TTC549 (cell line): ENCODE data around the gene ZNF423.
"Not testable (repeated sequence)": the region's sequence is repeated elsewhere in the genome, so short reads cannot be mapped to it uniquely, and the experiment has no call there.

Source experiments
- FAIRE-seq: peaks from 2 replicates; lab custom pipeline; 2012; peaks lifted over from hg19 to GRCh38; lab: Jason Lieb, UNC

Gene ZNF423

DNA sequence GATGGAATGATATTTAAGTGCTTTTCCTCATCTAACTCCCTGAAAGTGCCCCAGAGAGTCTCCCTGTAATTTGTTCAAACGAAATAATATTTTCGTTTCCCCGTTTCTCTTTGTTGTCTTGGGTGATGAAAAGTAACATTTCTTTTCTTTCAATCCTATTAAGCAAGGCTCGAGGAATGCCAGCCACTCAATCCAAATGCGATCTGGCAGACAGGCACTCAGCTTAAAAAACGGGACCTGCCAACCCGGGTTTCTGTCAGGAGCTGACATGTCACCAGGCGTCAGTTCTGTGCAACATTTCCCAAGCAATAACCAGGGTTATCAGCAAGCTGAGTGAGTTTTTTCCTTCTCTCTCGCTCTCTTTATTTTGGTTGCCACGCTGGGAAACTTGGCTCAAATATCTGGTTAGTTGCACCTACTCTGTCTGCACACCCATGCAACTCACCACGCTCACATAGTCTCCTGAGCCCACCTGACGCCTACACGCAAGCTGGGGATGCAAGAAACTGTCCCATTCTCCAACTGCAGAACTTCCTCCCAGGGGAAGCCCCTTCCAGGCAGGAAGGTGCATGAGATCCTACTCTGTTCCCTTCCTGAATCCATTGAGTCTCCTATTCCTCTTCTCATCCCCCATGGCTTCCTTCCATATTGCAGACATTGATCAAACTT lies 274.1 kb downstream of the ZNF423 start:
- FAIRE-seq = no peak

GRCh38 chr16:49580751-49581303 lies 275.1 kb downstream of the ZNF423 start:
- FAIRE-seq = no peak

DNA sequence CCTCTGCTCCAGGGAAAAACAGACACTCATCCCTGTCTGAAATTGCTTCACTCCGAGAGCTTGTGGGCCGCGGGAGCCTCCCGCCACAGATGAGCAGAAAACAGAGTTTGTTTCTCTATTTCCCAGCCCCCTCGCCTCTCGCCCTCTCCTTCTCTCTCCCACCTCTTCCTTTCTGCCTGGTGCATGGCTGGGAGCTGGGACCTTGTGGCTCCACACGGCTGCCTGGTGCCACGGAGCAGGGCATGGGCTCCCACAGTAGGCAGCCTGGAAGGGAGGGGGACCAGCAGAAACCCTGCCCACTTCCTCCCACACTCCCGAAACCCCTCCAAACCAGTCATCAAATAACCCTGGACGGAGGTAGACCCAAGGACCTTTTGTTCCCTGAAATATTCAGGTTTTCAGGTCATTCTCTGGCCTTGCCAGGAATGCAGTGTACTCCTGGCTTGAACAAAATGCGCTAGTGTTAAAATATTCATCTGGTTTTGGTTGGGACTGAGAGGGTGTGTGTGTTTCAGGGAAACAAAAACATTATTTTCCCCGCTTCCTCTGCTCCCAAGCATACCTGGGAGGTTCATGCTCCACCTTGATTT lies 277.4 kb downstream of the ZNF423 start:
- FAIRE-seq = no peak

- no peak for FAIRE-seq
Measured at GRCh38 chr16:49578018-49578417, 277.9 kb downstream of the ZNF423 start.

- no peak for FAIRE-seq
Measured at GRCh38 chr16:49576941-49577340, 279.0 kb downstream of the ZNF423 start.

GRCh38 chr16:49576173-49576494 lies 279.8 kb downstream of the ZNF423 start:
- FAIRE-seq = no peak

GRCh38 chr16:49575346-49576172 lies 280.4 kb downstream of the ZNF423 start:
- FAIRE-seq = no peak

- FAIRE-seq = no peak
Measured at GRCh38 chr16:49574826-49575225, 281.1 kb downstream of the ZNF423 start.

- no peak for FAIRE-seq
Measured at GRCh38 chr16:49567950-49568349, 288.0 kb downstream of the ZNF423 start.

- no peak for FAIRE-seq
Measured at GRCh38 chr16:49566432-49566831, 289.5 kb downstream of the ZNF423 start.

DNA sequence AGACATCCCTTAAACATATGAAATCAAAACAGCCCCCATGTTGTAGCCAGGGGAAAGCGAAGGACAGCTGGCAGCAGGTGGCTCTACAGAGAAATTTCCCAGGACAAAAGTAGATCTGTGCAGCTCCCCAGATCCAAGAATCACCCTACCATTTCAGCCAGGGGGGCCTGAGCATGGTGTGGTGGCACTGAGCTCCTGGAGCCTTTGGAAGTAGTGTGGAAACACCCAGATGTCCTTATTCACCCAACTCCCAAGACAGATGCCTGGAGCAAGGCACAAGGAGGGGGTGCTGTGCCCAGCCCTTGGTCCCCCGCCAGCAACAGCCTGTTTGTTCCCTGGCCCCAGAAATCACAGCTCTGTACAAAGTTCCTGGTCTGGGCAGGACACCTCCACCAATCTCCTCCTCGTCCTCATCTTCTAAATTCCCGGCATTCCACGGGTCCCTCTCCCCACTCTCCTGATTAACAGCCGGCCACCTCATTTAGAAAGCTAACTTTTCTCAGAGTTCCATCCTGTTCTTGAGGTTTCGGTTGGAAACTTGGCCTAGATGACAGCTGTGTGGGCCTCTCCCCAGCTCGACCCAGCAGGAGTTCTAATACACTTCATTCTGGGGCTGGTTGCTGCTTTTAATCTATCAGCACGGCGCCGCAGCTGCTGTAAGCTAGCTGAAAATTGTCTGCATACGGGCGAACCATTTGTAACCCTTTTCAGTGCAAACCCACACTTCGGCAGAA lies 291.2 kb downstream of the ZNF423 start:
- FAIRE-seq = no peak

- no peak for FAIRE-seq
Measured at GRCh38 chr16:49563666-49564065, 292.2 kb downstream of the ZNF423 start.

- not testable (repeated sequence) for FAIRE-seq
Measured at GRCh38 chr16:49562894-49563293, 293.0 kb downstream of the ZNF423 start.

GRCh38 chr16:49562228-49562627 lies 293.7 kb downstream of the ZNF423 start:
- FAIRE-seq = no peak

DNA sequence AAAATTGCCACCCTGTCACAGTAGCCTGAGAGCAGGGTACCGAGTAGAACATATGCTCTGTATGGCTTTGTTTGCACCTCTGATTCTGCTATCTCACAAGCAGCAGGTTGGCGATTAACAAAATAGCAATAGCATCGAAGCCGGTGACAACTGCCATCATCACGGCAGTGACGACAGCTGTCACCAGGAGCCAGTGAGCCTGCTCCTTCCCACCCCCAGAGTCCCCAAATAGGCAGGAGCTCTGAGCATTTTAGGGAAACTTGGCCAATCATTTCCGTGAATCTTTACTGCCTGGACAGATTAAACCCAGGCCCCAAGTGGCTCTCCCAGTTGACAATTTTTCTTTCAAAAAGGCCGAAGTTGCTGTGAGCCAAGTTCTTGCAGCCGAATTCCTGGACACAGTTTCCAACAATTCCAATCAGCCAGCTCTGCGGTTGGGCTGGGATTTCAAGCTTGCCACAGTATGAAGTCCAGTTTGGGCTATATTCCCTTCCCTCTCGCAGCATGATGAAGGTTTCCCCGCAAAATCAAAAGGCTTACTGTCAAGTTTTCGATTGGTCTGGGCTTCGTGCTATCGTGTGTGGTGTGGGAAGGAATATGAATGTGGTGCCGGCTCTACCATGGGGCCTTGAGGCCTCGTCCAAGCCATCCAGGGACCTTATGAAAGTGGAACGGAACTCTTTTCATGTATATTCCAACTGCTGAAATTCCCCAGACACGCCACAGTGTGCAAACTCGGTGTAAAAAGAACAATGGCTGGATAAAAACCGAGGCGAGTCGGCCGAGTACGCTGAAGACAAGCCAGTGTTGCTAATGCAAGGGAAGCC lies 295.7 kb downstream of the ZNF423 start:
- FAIRE-seq = no peak

DNA sequence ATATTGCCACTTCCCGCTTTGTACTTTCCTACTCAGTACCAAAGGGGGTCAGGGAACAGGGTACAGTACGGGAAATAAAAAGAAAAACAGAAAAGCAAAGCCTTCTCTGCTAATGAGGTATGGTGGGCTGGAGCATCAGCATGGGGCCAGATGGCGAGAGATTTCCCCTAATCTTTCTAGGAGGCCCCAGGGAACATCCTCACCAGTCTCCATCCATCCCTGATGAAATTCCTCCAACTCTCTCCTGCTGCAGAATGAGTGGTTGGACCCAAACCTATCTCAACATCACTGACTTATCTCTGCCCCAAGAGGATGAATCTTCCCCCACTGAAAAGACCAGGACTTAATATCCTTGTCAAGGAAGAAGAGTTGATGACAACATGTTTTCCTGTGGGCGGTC lies 296.7 kb downstream of the ZNF423 start:
- no peak for FAIRE-seq

GRCh38 chr16:49558451-49558850 lies 297.5 kb downstream of the ZNF423 start:
- FAIRE-seq = no peak

DNA sequence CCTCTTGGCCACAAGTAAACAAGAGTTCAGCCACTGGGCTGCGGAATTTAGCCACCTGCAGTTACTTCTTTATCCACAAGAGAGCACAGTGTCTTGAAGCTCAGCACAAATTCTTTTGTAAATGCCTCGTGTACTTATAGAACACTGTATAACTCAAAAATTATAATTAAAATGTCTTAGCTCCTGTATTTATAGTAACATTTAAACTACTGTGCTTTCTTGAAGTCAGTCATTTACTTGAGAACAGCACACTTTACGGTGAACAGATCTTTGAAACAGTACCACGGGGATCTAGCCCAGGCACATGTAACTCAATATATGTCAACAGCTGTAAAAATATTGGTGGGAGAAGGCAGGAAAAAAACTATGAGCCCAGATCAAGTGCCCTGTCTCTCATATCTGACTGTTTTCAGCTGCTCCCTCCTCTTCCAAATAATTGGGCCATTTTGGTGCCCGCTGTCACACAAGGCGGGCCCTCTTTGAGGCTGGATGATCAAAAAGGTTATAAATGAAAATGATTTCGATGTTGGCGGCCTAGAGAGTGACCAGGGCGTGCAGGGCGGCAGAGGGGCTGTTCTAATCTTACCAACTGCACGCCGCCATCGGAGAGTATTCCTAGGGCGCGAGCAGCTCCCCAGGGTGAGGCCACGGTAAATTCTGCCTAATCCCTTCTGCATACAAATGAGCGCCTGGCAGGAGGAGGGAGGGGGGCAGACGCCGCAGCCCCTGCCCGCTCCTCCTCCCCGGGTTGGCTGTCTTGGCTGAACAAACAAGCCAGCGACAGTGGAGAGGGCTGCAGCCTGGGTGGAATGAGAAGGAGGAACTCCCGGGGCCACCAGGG lies 299.1 kb downstream of the ZNF423 start:
- FAIRE-seq = no peak

DNA sequence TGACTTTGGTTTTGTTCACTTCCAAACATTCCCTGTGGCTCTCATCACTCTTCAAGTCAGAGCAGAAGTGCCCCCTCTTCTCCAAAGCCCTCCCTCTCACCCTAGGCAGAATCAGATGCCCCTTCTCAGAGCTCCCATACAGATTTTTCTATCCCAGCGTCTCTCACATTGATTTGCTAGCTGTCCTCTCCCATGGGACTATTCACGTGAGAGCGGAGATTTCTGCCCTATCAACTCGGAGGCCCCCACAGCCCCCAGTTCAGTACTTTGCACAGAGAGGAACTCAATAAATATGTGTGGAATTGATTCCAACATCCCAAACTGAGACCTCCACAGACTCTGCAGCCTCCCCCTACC lies 299.7 kb downstream of the ZNF423 start:
- no peak for FAIRE-seq

DNA sequence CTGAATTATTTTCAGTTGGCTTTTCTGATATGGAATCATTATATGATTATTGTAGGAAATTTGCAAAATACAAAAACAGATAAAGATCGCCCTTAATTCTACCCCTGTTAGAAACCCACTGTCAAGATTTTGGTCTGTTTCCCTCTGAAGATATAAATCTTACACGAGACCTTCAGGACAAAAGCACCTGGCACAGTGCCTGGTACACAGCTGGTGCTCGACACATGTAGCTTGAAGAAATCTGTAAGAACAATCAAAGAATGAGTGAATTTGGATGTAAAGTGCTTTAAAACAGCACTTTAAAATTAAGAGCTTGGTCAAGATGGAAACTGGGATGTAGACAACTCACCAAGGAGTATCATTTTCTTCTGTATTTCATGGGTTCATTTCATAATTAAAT lies 301.2 kb downstream of the ZNF423 start:
- FAIRE-seq = no peak
